CD4-positive, CD25-positive, alpha-beta regulatory T cell (primary cell): ENCODE measurements around the gene FAM181A. TPM values are rescaled to one million over a fixed set of nuclear protein-coding genes. Genes with fewer than 3 reads are reported as not detected.

ENCODE experiments used
- ATAC-seq, 2 donors: fragments of 150-1000 bp; cut with Tn5 transposase; one replicate each; pipeline ENCODE4 v1.10.0; 2021; ENCODE audit warnings: low read depth in 2 of 2, moderate number of reproducible peaks in 2 of 2, moderate library complexity in 1 of 2
- DNase-seq, 3 donors: peaks; one replicate each; pipeline versions ENCODE4 v3.0.0 to v3.0.0-alpha.2; 2012 to 2022; ENCODE audit warnings: mixed read lengths in 1 of 3
- H3K27ac ChIP-seq: one replicate; pipeline ENCODE4 v1.7.0; 2013; ENCODE audit warnings: mild to moderate bottlenecking, low read length; ENCODE audit not compliant: insufficient read depth, poor library complexity, severe bottlenecking
- H3K27me3 ChIP-seq: one replicate; pipeline ENCODE4 v1.7.0; 2013; ENCODE audit warnings: low read length; ENCODE audit not compliant: control insufficient read depth, insufficient read depth
- H3K36me3 ChIP-seq: one replicate; pipeline ENCODE4 v1.7.0; 2013; ENCODE audit warnings: mild to moderate bottlenecking, low read length, moderate library complexity; ENCODE audit not compliant: control insufficient read depth, insufficient read depth
- H3K4me1 ChIP-seq: 2 replicates; pipeline ENCODE4 v1.7.0; 2013; ENCODE audit warnings: mild to moderate bottlenecking, low read length; ENCODE audit not compliant: insufficient read depth, control insufficient read depth, poor library complexity, severe bottlenecking
- H3K4me3 ChIP-seq: one replicate; pipeline ENCODE4 v1.7.0; 2013; ENCODE audit warnings: low read depth, mild to moderate bottlenecking, low read length, moderate library complexity
- H3K9me3 ChIP-seq, 2 experiments: 1 replicate in 1 of 2; 2 replicates in 1 of 2; pipeline ENCODE4 v1.7.0; 2013; ENCODE audit warnings: low read length in 2 of 2, mild to moderate bottlenecking in 1 of 2, moderate library complexity in 1 of 2; ENCODE audit not compliant: control insufficient read depth in 2 of 2
- H3K27ac Mint-ChIP-seq, 3 donors: one replicate each; pipeline ENCODE4 v1.8.0; 2020 to 2022; ENCODE audit warnings: mild to moderate bottlenecking in 3 of 3, mixed read lengths in 3 of 3, moderate library complexity in 2 of 3
- H3K27me3 Mint-ChIP-seq: one replicate; pipeline ENCODE4 v1.8.0; 2022; ENCODE audit warnings: mild to moderate bottlenecking, mixed read lengths
- H3K36me3 Mint-ChIP-seq: one replicate; pipeline ENCODE4 v1.8.0; 2020; ENCODE audit warnings: mixed read lengths
- H3K4me1 Mint-ChIP-seq, 4 donors: one replicate each; pipeline ENCODE4 v1.8.0; 2020 to 2022; ENCODE audit warnings: mixed read lengths in 4 of 4, mild to moderate bottlenecking in 1 of 4
- H3K4me3 Mint-ChIP-seq, 4 donors: one replicate each; pipeline ENCODE4 v1.8.0; 2020 to 2022; ENCODE audit warnings: mild to moderate bottlenecking in 4 of 4, mixed read lengths in 4 of 4, moderate library complexity in 3 of 4
- H3K9me3 Mint-ChIP-seq, 7 donors: one replicate each; pipeline ENCODE4 v1.8.0; 2020 to 2022; ENCODE audit warnings: mixed read lengths in 7 of 7, mild to moderate bottlenecking in 3 of 7, moderate library complexity in 2 of 7
- polyA plus RNA-seq, 4 donors: library from polyadenylated mRNA; unstranded; fragments of 300-500 nt; fragmentation: Illumina TruSeq; gene quantifications; one replicate each; pipeline ENCODE4 v1.2.3, GENCODE V29; 2021
- total RNA-seq: library from RNA; stranded (reverse); gene quantifications from one replicate; pipeline ENCODE4 v1.2.3, GENCODE V29; 2022

The FAM181A gene
- total and polyA plus RNA-seq, 5 donors from 2014 or later, result not detected

DNA sequence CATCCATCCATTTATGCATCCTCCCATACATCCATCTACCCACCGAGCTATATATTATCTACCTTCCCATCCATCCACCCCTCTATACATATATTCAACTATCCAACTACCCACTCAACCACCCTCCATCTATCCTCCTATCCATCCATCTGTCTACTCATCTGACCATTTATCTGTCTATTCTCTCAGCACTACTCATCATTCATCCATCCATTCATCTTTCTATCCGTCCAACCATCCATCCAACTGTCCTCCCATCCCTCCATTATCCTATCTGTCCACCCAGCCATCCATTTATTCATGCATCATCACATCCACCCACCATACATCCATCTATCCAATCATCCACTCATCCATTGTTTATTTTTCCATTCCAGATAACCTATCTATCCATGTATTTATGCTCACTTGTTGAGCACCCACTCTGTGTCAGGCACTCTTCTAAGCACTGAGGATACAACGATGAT, 37.7 kb downstream of the FAM181A start:
- H3K9me3 ChIP-seq, result no peaks in the 10 kb centered on the region
- Mint-ChIP-seq H3K36me3 (no peaks in the 10 kb centered on the region), H3K9me3 (peaks cover 0 to 4% (median 0%) of the 10 kb centered on the region in 7 donors), H3K27me3 (no peaks in the 10 kb centered on the region), H3K4me1 (peaks cover 21 to 55% (median 40%) of the 10 kb centered on the region in 4 donors), H3K4me3 (peak overlapping the region in 2 of 4 donors; percentile 0 to 71), H3K27ac (peak overlapping the region; percentile 4 to 74 (median 66))
- no peaks in the 10 kb centered on the region for H3K36me3 ChIP-seq
- DNase-seq (no peak), ATAC-seq (no peak)
- H3K27me3 ChIP-seq, result no peaks in the 10 kb centered on the region
- peaks cover 46% of the 10 kb centered on the region for H3K4me1 ChIP-seq
- H3K27ac ChIP-seq, result no peak overlapping the region
- no peak overlapping the region for H3K4me3 ChIP-seq

DNA sequence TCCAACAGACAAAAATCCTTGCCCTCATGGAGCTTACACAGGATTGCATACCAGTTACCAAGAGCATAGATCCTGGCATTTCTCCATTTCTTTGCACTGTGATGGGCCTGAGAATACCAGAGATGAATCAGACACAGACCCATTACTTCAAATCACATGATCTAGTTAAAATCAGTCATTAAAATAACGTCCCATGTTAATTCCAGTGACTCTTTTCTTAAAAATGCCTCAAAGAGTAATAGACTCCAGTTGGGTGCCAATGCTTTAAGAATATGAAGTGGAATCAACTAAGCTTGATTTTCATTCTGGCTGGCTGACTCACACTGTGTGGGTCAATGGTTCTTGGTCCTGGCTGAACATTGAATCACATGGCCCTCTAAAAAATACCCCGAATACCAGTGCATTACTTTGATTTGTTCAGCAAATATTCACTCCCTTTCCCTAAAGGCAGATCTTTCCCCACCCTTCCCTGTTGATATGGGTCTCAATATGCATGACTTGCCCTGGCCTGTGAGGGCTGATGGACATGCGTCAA, 38.2 kb downstream of the FAM181A start:
- no peak for DNase-seq
- peaks cover 0 to 4% (median 0%) of the 10 kb centered on the region in 7 donors for H3K9me3 Mint-ChIP-seq
- peak overlapping the region in 1 of 4 donors; percentile 0 for H3K4me3 Mint-ChIP-seq
- peaks cover 21 to 52% (median 36%) of the 10 kb centered on the region in 4 donors for H3K4me1 Mint-ChIP-seq
- H3K27me3 ChIP-seq, result no peaks in the 10 kb centered on the region
- H3K4me1 ChIP-seq, result peaks cover 44% of the 10 kb centered on the region
- peak overlapping the region in 1 of 3 donors; percentile 74 for H3K27ac Mint-ChIP-seq
- no peaks in the 10 kb centered on the region for H3K36me3 ChIP-seq
- no peaks in the 10 kb centered on the region for H3K36me3 Mint-ChIP-seq
- no peak for ATAC-seq
- H3K27me3 Mint-ChIP-seq, result no peaks in the 10 kb centered on the region
- no peak overlapping the region for H3K27ac ChIP-seq
- no peak overlapping the region for H3K4me3 ChIP-seq
- no peaks in the 10 kb centered on the region for H3K9me3 ChIP-seq

DNA sequence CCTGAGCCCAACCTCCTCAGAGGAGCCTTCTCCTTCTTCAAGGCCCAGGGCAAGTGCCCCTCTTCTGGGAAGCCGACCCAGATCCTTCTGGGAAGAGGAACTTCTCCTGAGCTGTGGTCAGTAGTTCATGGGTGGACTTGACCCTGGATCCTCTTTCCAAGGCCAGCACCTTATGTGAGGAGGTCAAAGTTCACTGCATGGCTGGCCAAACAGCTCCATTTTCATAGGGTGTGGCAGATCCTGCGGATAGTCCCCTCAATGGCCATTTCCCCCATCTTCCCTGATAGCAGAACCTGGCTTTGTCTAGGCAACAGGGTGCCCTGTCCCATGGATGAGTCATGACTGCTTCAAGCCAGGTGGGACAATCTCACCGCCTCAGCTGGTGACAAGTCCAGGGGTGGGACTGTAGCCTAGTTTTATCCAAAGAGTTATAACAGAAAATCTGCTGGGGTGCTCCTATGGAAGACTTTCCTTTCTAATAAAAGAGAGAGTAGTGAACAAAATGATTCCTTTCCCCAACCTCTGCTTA, 38.9 kb downstream of the FAM181A start:
- Histone ChIP-seq H3K27me3 (no peaks in the 10 kb centered on the region), H3K4me1 (peaks cover 44% of the 10 kb centered on the region), H3K4me3 (no peak overlapping the region), H3K27ac (no peak overlapping the region), H3K9me3 (no peaks in the 10 kb centered on the region), H3K36me3 (no peaks in the 10 kb centered on the region)
- peak overlapping the region in 1 of 4 donors; percentile 18 for H3K4me3 Mint-ChIP-seq
- DNase-seq (no peak), ATAC-seq (no peak)
- H3K27me3 Mint-ChIP-seq, result no peaks in the 10 kb centered on the region
- peaks cover 0 to 4% (median 0%) of the 10 kb centered on the region in 7 donors for H3K9me3 Mint-ChIP-seq
- H3K27ac Mint-ChIP-seq, result peak overlapping the region in 2 of 3 donors; percentile 52 to 68
- H3K36me3 Mint-ChIP-seq, result no peaks in the 10 kb centered on the region
- H3K4me1 Mint-ChIP-seq, result peaks cover 21 to 53% (median 33%) of the 10 kb centered on the region in 4 donors

DNA sequence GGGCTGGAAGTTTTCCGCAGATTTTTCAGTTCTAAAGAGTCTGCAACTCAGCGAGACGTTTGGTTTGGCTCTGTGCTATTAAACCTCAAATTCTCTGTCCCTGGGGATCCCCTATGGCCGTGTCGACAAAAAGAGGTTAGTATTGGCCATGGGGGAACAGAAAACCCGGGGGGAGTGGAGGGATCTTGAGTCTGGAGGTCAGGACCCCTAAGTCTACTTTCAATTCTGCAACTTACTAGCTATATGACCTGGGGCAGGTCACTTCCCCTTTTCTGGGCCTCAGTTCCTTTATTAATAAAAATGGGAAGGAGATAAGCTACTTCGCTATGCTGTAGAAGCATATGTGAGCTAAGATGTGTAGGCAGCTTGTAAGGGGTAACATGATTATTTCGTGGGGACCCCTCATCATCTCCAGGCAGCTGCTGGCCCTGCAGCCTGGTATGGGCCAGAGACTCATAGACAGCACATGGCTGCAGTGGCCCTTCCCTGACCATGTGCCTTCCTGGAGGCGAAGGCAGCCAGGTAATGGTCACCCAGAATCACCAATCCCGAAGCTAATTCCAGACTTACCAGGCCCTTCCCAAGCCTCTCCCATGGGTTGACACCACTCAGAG, 40.6 kb downstream of the FAM181A start:
- no peaks in the 10 kb centered on the region for H3K27me3 ChIP-seq
- ATAC-seq, result no peak
- Mint-ChIP-seq H3K27ac (no peak overlapping the region), H3K27me3 (no peaks in the 10 kb centered on the region), H3K4me1 (peaks cover 20 to 52% (median 29%) of the 10 kb centered on the region in 4 donors), H3K36me3 (no peaks in the 10 kb centered on the region), H3K9me3 (peaks cover 0 to 3% (median 0%) of the 10 kb centered on the region in 7 donors), H3K4me3 (peak overlapping the region in 2 of 4 donors; percentile 4 to 6)
- peaks cover 39% of the 10 kb centered on the region for H3K4me1 ChIP-seq
- no peaks in the 10 kb centered on the region for H3K9me3 ChIP-seq
- H3K27ac ChIP-seq, result no peak overlapping the region
- H3K36me3 ChIP-seq, result no peaks in the 10 kb centered on the region
- DNase-seq, result no peak
- no peak overlapping the region for H3K4me3 ChIP-seq

DNA sequence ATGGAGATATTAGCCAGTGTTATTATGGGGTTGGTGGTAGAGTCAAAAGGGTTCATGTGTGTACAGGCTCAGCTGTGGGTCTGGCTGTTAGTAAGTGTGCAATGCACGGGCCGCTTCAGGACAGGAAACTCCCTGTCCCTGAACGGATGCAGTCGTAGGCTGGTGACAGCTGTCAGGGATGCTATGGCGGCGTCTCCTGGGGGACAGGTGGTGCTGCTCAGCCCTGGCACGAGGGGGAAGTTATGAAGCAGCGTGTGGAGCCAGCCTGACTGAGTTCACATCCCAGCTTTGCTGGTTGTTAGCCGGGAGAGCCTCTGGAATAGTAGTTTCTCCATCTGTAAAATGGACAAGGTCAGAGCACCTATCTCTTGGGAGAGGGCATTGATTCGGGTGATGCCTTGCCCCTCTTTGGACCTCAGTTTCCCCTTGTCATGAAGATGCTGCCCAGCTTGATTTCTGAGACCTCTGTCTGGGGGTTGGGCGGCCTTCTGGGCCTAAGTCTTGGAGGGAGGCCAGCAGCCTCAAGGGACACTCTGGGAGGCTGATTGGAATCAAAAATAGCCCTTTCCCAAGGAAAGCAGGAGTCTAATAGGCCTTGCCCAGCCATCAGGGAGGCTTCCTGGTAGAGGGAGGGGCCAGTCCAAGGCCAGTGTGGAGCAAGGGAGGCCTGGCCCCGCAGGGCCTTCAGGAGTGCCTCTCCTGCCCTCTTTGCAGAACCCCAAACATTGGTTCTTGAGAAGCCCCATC, 42.1 kb downstream of the FAM181A start:
- no peaks in the 10 kb centered on the region for H3K36me3 Mint-ChIP-seq
- H3K4me1 ChIP-seq, result peaks cover 24% of the 10 kb centered on the region
- H3K4me3 Mint-ChIP-seq, result peak overlapping the region in 1 of 4 donors; percentile 73
- peaks cover 0 to 3% (median 0%) of the 10 kb centered on the region in 7 donors for H3K9me3 Mint-ChIP-seq
- peaks cover 8 to 37% (median 20%) of the 10 kb centered on the region in 4 donors for H3K4me1 Mint-ChIP-seq
- no peak overlapping the region for H3K4me3 ChIP-seq
- ATAC-seq (no peak), DNase-seq (no peak)
- H3K27me3 Mint-ChIP-seq, result no peaks in the 10 kb centered on the region
- no peaks in the 10 kb centered on the region for H3K36me3 ChIP-seq
- H3K9me3 ChIP-seq, result no peaks in the 10 kb centered on the region
- no peaks in the 10 kb centered on the region for H3K27me3 ChIP-seq
- no peak overlapping the region for H3K27ac ChIP-seq
- peak overlapping the region in 1 of 3 donors; percentile 49 for H3K27ac Mint-ChIP-seq

DNA sequence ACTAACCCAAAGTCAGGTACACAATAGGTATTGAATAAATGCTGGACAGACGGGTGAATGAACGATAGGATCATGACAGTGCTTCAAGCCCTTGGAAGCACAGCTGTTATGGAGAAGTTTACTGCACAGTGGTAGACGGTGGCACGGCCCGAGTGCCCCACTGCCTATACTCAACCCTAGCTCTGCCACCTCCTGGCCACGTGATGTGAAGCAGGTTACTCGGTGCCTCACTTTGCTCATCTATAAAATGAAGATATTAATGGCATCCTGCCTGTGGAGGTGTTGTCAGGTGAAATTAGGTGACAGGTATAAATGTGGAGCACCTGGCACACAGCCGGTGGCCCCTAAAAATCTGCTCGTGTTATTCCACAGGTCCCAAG, 43.4 kb downstream of the FAM181A start:
- Histone ChIP-seq H3K27ac (no peak overlapping the region), H3K4me3 (peak overlapping the region; percentile 92), H3K27me3 (no peaks in the 10 kb centered on the region), H3K36me3 (no peaks in the 10 kb centered on the region), H3K4me1 (peaks cover 22% of the 10 kb centered on the region), H3K9me3 (no peaks in the 10 kb centered on the region)
- peak overlapping the region; percentile 57 to 90 (median 67) for H3K27ac Mint-ChIP-seq
- no peaks in the 10 kb centered on the region for H3K36me3 Mint-ChIP-seq
- ATAC-seq, result peak; percentile 89 to 95
- H3K4me1 Mint-ChIP-seq, result peaks cover 5 to 30% (median 16%) of the 10 kb centered on the region in 4 donors
- peak; percentile 58 to 87 (median 70) for DNase-seq
- H3K9me3 Mint-ChIP-seq, result peaks cover 0 to 2% (median 0%) of the 10 kb centered on the region in 7 donors
- peak overlapping the region; percentile 66 to 90 (median 88) for H3K4me3 Mint-ChIP-seq
- H3K27me3 Mint-ChIP-seq, result no peaks in the 10 kb centered on the region

DNA sequence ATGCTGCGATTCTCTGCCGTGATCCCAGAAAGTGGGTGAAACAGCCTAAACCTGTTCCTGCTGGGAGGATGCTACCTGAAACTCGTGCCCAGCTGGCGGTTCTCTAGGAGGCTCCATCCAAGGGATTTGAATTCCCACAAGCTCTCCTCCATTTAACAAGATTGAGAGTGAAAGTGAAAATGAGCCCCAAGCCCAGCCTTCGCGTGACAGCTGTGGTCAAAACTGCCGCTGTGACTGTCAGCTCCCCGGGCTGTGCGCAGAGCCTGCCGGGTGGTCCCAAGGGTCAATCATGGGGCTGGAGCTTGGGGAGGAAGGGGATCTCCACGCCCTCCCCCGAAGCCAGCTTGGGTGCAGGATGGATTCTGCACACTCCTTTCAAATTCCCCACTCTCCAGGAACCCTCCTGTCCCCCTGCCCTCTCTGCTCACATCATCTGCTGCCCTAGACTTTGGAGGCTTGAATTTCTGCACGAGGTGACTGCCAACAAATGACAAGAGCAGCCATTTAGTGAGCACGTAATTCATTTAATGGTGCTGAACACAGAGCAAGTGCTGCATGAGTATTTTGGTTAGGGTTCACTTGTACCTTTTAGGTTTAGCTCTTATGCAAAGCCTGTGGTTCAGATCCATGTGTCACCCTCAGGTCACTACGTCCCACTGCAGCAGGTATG, 44.0 kb downstream of the FAM181A start:
- Histone ChIP-seq H3K27me3 (no peaks in the 10 kb centered on the region), H3K4me1 (peaks cover 28% of the 10 kb centered on the region), H3K4me3 (peak overlapping the region; percentile 92), H3K9me3 (no peaks in the 10 kb centered on the region), H3K27ac (no peak overlapping the region), H3K36me3 (no peaks in the 10 kb centered on the region)
- peak; percentile 35 to 45 for ATAC-seq
- Mint-ChIP-seq H3K4me3 (peak overlapping the region; percentile 66 to 90 (median 88)), H3K27ac (peak overlapping the region; percentile 57 to 90 (median 67)), H3K9me3 (peaks cover 0 to 2% (median 0%) of the 10 kb centered on the region in 7 donors), H3K27me3 (no peaks in the 10 kb centered on the region), H3K36me3 (no peaks in the 10 kb centered on the region), H3K4me1 (peaks cover 9 to 34% (median 21%) of the 10 kb centered on the region in 4 donors)
- DNase-seq, result peak in 2 of 3 donors; percentile 36 to 83
